IMR-90 (cell line): ENCODE results near the gene KCNQ1. TPM values are rescaled to one million over a fixed set of nuclear protein-coding genes. Genes with fewer than 3 reads are reported as not detected.

Source experiments
- ATAC-seq: fragments of 200-7000 bp; cut with Tn5 transposase; 2 replicates; pipeline ENCODE4 v1.9.1; 2020; ENCODE audit warnings: low read depth, mild to moderate bottlenecking, moderate library complexity
- BruUV-seq: library from RNA; stranded (reverse); fragments of 400-500 nt; replicated peaks from 2 replicates; lab custom pipeline; 2021; lab: Mats Ljungman, UMichigan
- CTCF ChIA-PET: fragments of 300-600 bp; formaldehyde crosslinking; extraction: SDS; loops from one replicate; lab custom pipeline; 2021; ENCODE audit warnings: antibody characterized with exemption; lab: Yijun Ruan, JAX
- POLR2A ChIA-PET: fragments of 300-600 bp; sonication (Branson Sonifier 250); formaldehyde crosslinking; loops from one replicate; lab custom pipeline; 2022; ENCODE audit warnings: antibody characterized with exemption; ENCODE audit not compliant: unreplicated experiment; lab: Charles Lee
- DNase-seq: peaks from one replicate; pipeline ENCODE4 v3.0.0; 2013
- H2AFZ ChIP-seq: replicated peaks from 2 replicates; pipeline ENCODE3; 2013; ENCODE audit warnings: low read length, mild to moderate bottlenecking; ENCODE audit not compliant: poor library complexity
- H2AK5ac ChIP-seq: 2 replicates; pipeline ENCODE4 v1.6.1; 2013; ENCODE audit warnings: low read depth, low read length, inconsistent platforms
- H2AK9ac ChIP-seq: replicated peaks from 2 replicates; pipeline ENCODE3; 2013; ENCODE audit warnings: mild to moderate bottlenecking, low read depth, low read length, moderate library complexity; ENCODE audit not compliant: poor library complexity
- H2BK120ac ChIP-seq: 2 replicates; pipeline ENCODE4 v1.6.1; 2013; ENCODE audit warnings: low read depth, low read length, inconsistent platforms
- H2BK15ac ChIP-seq: 3 replicates; pipeline ENCODE4 v1.6.1; 2013; ENCODE audit warnings: low read depth, low read length, inconsistent platforms
- H2BK20ac ChIP-seq: 2 replicates; pipeline ENCODE4 v1.6.1; 2013; ENCODE audit warnings: low read depth, mild to moderate bottlenecking, inconsistent platforms, low read length, moderate library complexity
- H2BK5ac ChIP-seq: 2 replicates; pipeline ENCODE4 v1.6.1; 2013; ENCODE audit warnings: mild to moderate bottlenecking, low read depth, low read length, inconsistent platforms; ENCODE audit not compliant: poor library complexity, severe bottlenecking
- H3K14ac ChIP-seq: replicated peaks from 2 replicates; pipeline ENCODE4 v1.6.1; 2013; ENCODE audit warnings: low read depth, low read length, inconsistent platforms
- H3K18ac ChIP-seq: 2 replicates; pipeline ENCODE4 v1.6.1; 2013; ENCODE audit warnings: low read depth, low read length, control low read depth
- H3K23ac ChIP-seq: 2 replicates; pipeline ENCODE4 v1.6.1; 2013; ENCODE audit warnings: low read depth, low read length, inconsistent platforms
- H3K27ac ChIP-seq: 2 replicates; pipeline ENCODE4 v1.5.1; 2013; ENCODE audit warnings: mild to moderate bottlenecking, control low read depth, low read length; ENCODE audit not compliant: insufficient read depth
- H3K27me3 ChIP-seq: 2 replicates; pipeline ENCODE4 v1.6.1; 2013; ENCODE audit warnings: low read length; ENCODE audit not compliant: control insufficient read depth, insufficient read depth
- H3K36me3 ChIP-seq: 2 replicates; pipeline ENCODE4 v1.6.1; 2013; ENCODE audit warnings: low read length, mixed read lengths; ENCODE audit not compliant: control insufficient read depth, insufficient read depth
- H3K4ac ChIP-seq: 2 replicates; pipeline ENCODE4 v1.6.1; 2013; ENCODE audit warnings: low read depth, low read length, inconsistent platforms
- H3K4me1 ChIP-seq: 2 replicates; pipeline ENCODE4 v1.6.1; 2013; ENCODE audit warnings: low read length, mixed read lengths; ENCODE audit not compliant: control insufficient read depth, insufficient read depth
- H3K4me2 ChIP-seq: 2 replicates; pipeline ENCODE4 v1.6.1; 2013; ENCODE audit warnings: low read depth, mild to moderate bottlenecking, control low read depth, low read length, moderate library complexity
- H3K4me3 ChIP-seq: 2 replicates; pipeline ENCODE4 v1.5.1; 2013; ENCODE audit warnings: low read depth, mild to moderate bottlenecking, control low read depth, low read length, moderate library complexity; ENCODE audit not compliant: insufficient read depth
- H3K56ac ChIP-seq: 2 replicates; pipeline ENCODE4 v1.6.1; 2013; ENCODE audit warnings: low read length, inconsistent platforms; ENCODE audit not compliant: insufficient read depth; ENCODE audit errors: extremely low read depth
- H3K79me1 ChIP-seq, 2 experiments: 2 replicates each; pipeline ENCODE4 v1.6.1; 2013; ENCODE audit warnings: low read length in 2 of 2, inconsistent platforms in 1 of 2, low read depth in 1 of 2
- H3K9ac ChIP-seq: 2 replicates; pipeline ENCODE4 v1.6.1; 2013; ENCODE audit warnings: low read depth, low read length, control low read depth
- H3K9me1 ChIP-seq: 2 replicates; pipeline ENCODE4 v1.6.1; 2013; ENCODE audit warnings: low read length, inconsistent platforms; ENCODE audit not compliant: insufficient read depth
- H3K9me3 ChIP-seq: 2 replicates; pipeline ENCODE4 v1.6.1; 2013; ENCODE audit warnings: low read length; ENCODE audit not compliant: control insufficient read depth, insufficient read depth
- H4K20me1 ChIP-seq: 2 replicates; pipeline ENCODE4 v1.6.1; 2013; ENCODE audit warnings: low read length, inconsistent platforms; ENCODE audit not compliant: insufficient read depth
- H4K5ac ChIP-seq: 2 replicates; pipeline ENCODE4 v1.6.1; 2013; ENCODE audit warnings: mild to moderate bottlenecking, low read depth, low read length, control low read depth
- H4K8ac ChIP-seq, 2 experiments: 2 replicates each; pipeline ENCODE4 v1.6.1; 2013; ENCODE audit warnings: low read depth in 2 of 2, low read length in 2 of 2, control low read depth in 1 of 2, inconsistent platforms in 1 of 2
- H4K91ac ChIP-seq: 2 replicates; pipeline ENCODE4 v1.6.1; 2013; ENCODE audit warnings: low read depth, low read length, inconsistent platforms; ENCODE audit not compliant: insufficient read depth
- BHLHE40 ChIP-seq: fragments of 150-350 bp; IDR thresholded peaks from 2 replicates; pipeline ENCODE4 v1.6.1; 2016; ENCODE audit warnings: mild to moderate bottlenecking, low read depth, low read length
- CEBPB ChIP-seq: IDR thresholded peaks from 2 replicates; pipeline ENCODE4 v1.6.1; 2012; ENCODE audit warnings: low read depth, low read length, improper control_type of control experiment
- CHD1 ChIP-seq: IDR thresholded peaks from 2 replicates; pipeline ENCODE4 v1.6.1; 2012; ENCODE audit warnings: low read depth, low read length, improper control_type of control experiment
- CTCF ChIP-seq: conservative IDR thresholded peaks from 2 replicates; pipeline ENCODE4 v1.5.1; 2012; ENCODE audit warnings: mild to moderate bottlenecking, low read depth, low read length, improper control_type of control experiment
- ELK1 ChIP-seq: fragments of 150-350 bp; IDR thresholded peaks from 2 replicates; pipeline ENCODE4 v1.6.1; 2016; ENCODE audit warnings: low read depth, mild to moderate bottlenecking, low read length, moderate library complexity, borderline replicate concordance
- FOS ChIP-seq: fragments of 150-350 bp; IDR thresholded peaks from 2 replicates; pipeline ENCODE4 v1.6.1; 2016; ENCODE audit warnings: low read depth, low read length
- MXI1 ChIP-seq: IDR thresholded peaks from 2 replicates; pipeline ENCODE4 v1.6.1; 2012; ENCODE audit warnings: low read depth, mild to moderate bottlenecking, low read length, moderate library complexity, borderline replicate concordance
- NFE2L2 ChIP-seq: fragments of 150-350 bp; IDR thresholded peaks from 2 replicates; pipeline ENCODE4 v1.6.1; 2016; ENCODE audit warnings: low read depth, mild to moderate bottlenecking, low read length
- POLR2A ChIP-seq: IDR thresholded peaks from 2 replicates; pipeline ENCODE4 v1.6.1; 2012; ENCODE audit warnings: mild to moderate bottlenecking, low read depth, low read length
- RAD21 ChIP-seq: IDR thresholded peaks from 2 replicates; pipeline ENCODE4 v1.6.1; 2012; ENCODE audit warnings: low read length, improper control_type of control experiment
- RCOR1 ChIP-seq: IDR thresholded peaks from 2 replicates; pipeline ENCODE4 v1.6.1; 2012; ENCODE audit warnings: mild to moderate bottlenecking, low read length, improper control_type of control experiment; ENCODE audit not compliant: insufficient replicate concordance
- RFX5 ChIP-seq: IDR thresholded peaks from 2 replicates; pipeline ENCODE4 v1.8.0; 2012; ENCODE audit warnings: low read depth, mild to moderate bottlenecking, low read length, moderate library complexity
- SMC3 ChIP-seq: fragments of 150-350 bp; IDR thresholded peaks from 2 replicates; pipeline ENCODE4 v1.6.1; 2016; ENCODE audit warnings: low read depth, mild to moderate bottlenecking, antibody characterized with exemption, low read length, moderate library complexity
- USF2 ChIP-seq: fragments of 150-350 bp; IDR thresholded peaks from 2 replicates; pipeline ENCODE4 v1.6.1; 2017; ENCODE audit warnings: mild to moderate bottlenecking, antibody characterized with exemption, low read length, low read depth
- WGBS, 2 experiments: methylation state at CpG; one replicate each; pipeline versions ENCODE4 v1.1.5 to v1.1.7; 2013; ENCODE audit warnings: missing lambda C conversion rate in 2 of 2; ENCODE audit not compliant: insufficient read length in 1 of 2; ENCODE audit errors: extremely low coverage in 2 of 2; 5-methylcytosine and 5-hydroxymethylcytosine counted together
- dilution Hi-C: fragments of 300-500 bp; cut with HindIII; formaldehyde crosslinking; loops from one replicate; pipeline ENCODE4 v1.14.3; 2018; ENCODE audit warnings: low sequenced_read_pairs; ENCODE audit not compliant: unreplicated experiment
- in situ Hi-C: fragments of 300-500 bp; cut with MboI; formaldehyde crosslinking; loops from 3 replicates; pipeline ENCODE4 v1.14.3; 2019; ENCODE audit warnings: low sequenced_read_pairs, inconsistent platforms, mixed read lengths
- intact Hi-C: fragments of 100-400 bp; cut with micrococcal nuclease; formaldehyde crosslinking; loops from 2 replicates; pipeline ENCODE4 v1.10.0; 2022
- polyA plus RNA-seq, 3 experiments: library from polyadenylated mRNA; depleted of rRNA; stranded (reverse); fragments of >200 nt; gene quantifications; 2 replicates each; pipeline ENCODE4 v1.2.3, GENCODE V29; 2012; ENCODE audit warnings: low replicate concordance in 1 of 3
- total RNA-seq: library from RNA; depleted of rRNA; stranded (reverse); fragments of >200 nt; gene quantifications from 2 replicates; pipeline ENCODE4 v1.2.3, GENCODE V29; 2012

The KCNQ1 gene
- total and polyA plus RNA-seq, 2 of the 4 experiments (the other 2 are of a cell fraction): 0.07 TPM; not detected in 1

DNA sequence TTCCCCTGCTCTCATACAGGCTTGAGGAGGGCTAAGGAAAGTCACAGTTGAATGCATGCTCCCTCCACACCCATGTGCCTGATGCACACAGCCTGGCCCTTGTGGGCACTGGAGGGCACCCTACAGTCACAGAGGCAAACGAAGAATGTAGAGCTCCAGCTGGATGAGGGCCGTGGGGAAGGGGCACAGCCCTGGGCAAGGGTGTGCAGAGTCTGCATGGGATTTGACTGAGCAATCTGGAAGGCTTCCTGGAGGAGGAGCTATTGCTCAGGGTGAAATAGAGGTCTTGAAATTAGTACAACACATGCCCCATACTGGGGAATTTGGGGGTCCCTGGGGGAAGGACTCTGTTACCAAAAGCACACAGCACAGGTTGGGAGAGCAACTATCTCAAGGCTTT lies 64.0 kb downstream of the KCNQ1 start:
- no peak overlapping the region for H3K56ac ChIP-seq
- no peak overlapping the region for H3K14ac ChIP-seq
- no peak overlapping the region for H4K8ac ChIP-seq
- ChIA-PET POLR2A (no interaction called here), CTCF (no interaction called here)
- peaks cover 44% of the 10 kb centered on the region for H3K27me3 ChIP-seq
- no peak overlapping the region for H2BK15ac ChIP-seq
- TF ChIP-seq RCOR1 (no peak), FOS (no peak), USF2 (no peak), BHLHE40 (no peak), SMC3 (no peak), MXI1 (no peak), ELK1 (no peak), NFE2L2 (no peak), CTCF (no peak), POLR2A (no peak), RFX5 (no peak), CHD1 (no peak), RAD21 (no peak), CEBPB (no peak)
- H3K9me3 ChIP-seq: no peaks in the 10 kb centered on the region
- H3K9ac ChIP-seq: no peak overlapping the region
- H3K4me1 ChIP-seq: no peaks in the 10 kb centered on the region
- no peaks in the 10 kb centered on the region for H3K79me1 ChIP-seq
- no peak overlapping the region for H3K4ac ChIP-seq
- no peak overlapping the region for H2BK20ac ChIP-seq
- in situ Hi-C loops: no loop called here
- H2AK9ac ChIP-seq: no peak overlapping the region
- DNase-seq: no peak
- no peak overlapping the region for H2BK5ac ChIP-seq
- H2AFZ ChIP-seq: no peak overlapping the region
- no peak for ATAC-seq
- no peak overlapping the region for H3K23ac ChIP-seq
- H3K18ac ChIP-seq: no peak overlapping the region
- no TSS peak for BruUV-seq
- no peak overlapping the region for H3K27ac ChIP-seq
- H4K20me1 ChIP-seq: no peaks in the 10 kb centered on the region
- H3K9me1 ChIP-seq: no peaks in the 10 kb centered on the region
- no peak overlapping the region for H4K5ac ChIP-seq
- H2AK5ac ChIP-seq: no peak overlapping the region
- no peak overlapping the region for H3K4me3 ChIP-seq
- intact Hi-C loops: no loop called here
- WGBS, 2 experiments: no CpG with 5 or more reads among the region's 2 CpGs
- no peak overlapping the region for H2BK120ac ChIP-seq
- H4K91ac ChIP-seq: no peak overlapping the region
- no peaks in the 10 kb centered on the region for H3K36me3 ChIP-seq
- no peak overlapping the region for H3K4me2 ChIP-seq
- dilution Hi-C loops: no loop called here
